Caco-2 (cell line): Measurements from ENCODE around the gene MTA1. TPM values are rescaled to one million over a fixed set of nuclear protein-coding genes. Genes with fewer than 3 reads are reported as not detected.

ENCODE experiments used
- BruUV-seq: library from RNA; stranded (reverse); fragments of 400-500 nt; replicated peaks from 2 replicates; lab custom pipeline; 2021; lab: Mats Ljungman, UMichigan
- CTCF ChIA-PET: fragments of 300-600 bp; sonication (Branson Sonifier 250); formaldehyde crosslinking; loops from one replicate; lab custom pipeline; 2022; ENCODE audit warnings: antibody characterized with exemption; lab: Charles Lee
- POLR2A ChIA-PET: fragments of 300-600 bp; sonication (Branson Sonifier 250); formaldehyde crosslinking; loops from one replicate; lab custom pipeline; 2022; ENCODE audit warnings: antibody characterized with exemption; lab: Charles Lee
- DNase-seq, 2 experiments: peaks; one replicate each; pipeline versions ENCODE4 v3.0.0 to v3.0.0-alpha.2; 2020 to 2022
- H3K27me3 ChIP-seq: replicated peaks from 2 replicates; pipeline ENCODE4 v1.6.0; 2011; ENCODE audit warnings: low read length; ENCODE audit not compliant: control insufficient read depth, insufficient read depth
- H3K36me3 ChIP-seq: 2 replicates; pipeline ENCODE4 v1.5.1; 2011; ENCODE audit warnings: low read length; ENCODE audit not compliant: control insufficient read depth, insufficient read depth
- H3K4me1 ChIP-seq: fragments of 250-450 bp; sonication (Bioruptor Pico); 2 replicates; pipeline ENCODE4 v1.5.1; 2020; ENCODE audit warnings: mild to moderate bottlenecking
- H3K4me3 ChIP-seq: 2 replicates; pipeline ENCODE4 v1.5.1; 2011; ENCODE audit warnings: low read depth, mild to moderate bottlenecking, control low read depth, low read length
- H3K9me3 ChIP-seq: fragments of 250-450 bp; sonication (Bioruptor Pico); 2 replicates; pipeline ENCODE4 v1.5.1; 2020; ENCODE audit warnings: mild to moderate bottlenecking, moderate library complexity
- H3K27ac Mint-ChIP-seq: one replicate; pipeline ENCODE4 v1.8.0; 2022; ENCODE audit warnings: mixed read lengths; ENCODE audit not compliant: unreplicated experiment
- H3K27me3 Mint-ChIP-seq: one replicate; pipeline ENCODE4 v1.8.0; 2022; ENCODE audit warnings: mixed read lengths; ENCODE audit not compliant: insufficient read depth, unreplicated experiment
- H3K36me3 Mint-ChIP-seq: one replicate; pipeline ENCODE4 v1.8.0; 2022; ENCODE audit warnings: mild to moderate bottlenecking, mixed read lengths; ENCODE audit not compliant: insufficient read depth, unreplicated experiment
- H3K4me1 Mint-ChIP-seq: one replicate; pipeline ENCODE4 v1.8.0; 2022; ENCODE audit warnings: low read depth, mixed read lengths; ENCODE audit not compliant: unreplicated experiment
- H3K4me3 Mint-ChIP-seq: one replicate; pipeline ENCODE4 v1.8.0; 2022; ENCODE audit warnings: mild to moderate bottlenecking, moderate library complexity, mixed read lengths; ENCODE audit not compliant: unreplicated experiment
- H3K9me3 Mint-ChIP-seq: one replicate; pipeline ENCODE4 v1.8.0; 2022; ENCODE audit warnings: mixed read lengths; ENCODE audit not compliant: unreplicated experiment
- intact Hi-C: fragments of 100-400 bp; cut with micrococcal nuclease; formaldehyde crosslinking; loops from one replicate; pipeline ENCODE4 v1.10.0; 2022; ENCODE audit not compliant: unreplicated experiment
- total RNA-seq: library from RNA; stranded (reverse); gene quantifications from 2 replicates; pipeline ENCODE4 v1.2.3, GENCODE V29; 2022
- TF ChIP-seq, protein P1 (sequence below), 2 experiments: fragments of 200-600 bp in 1 of 2; IDR thresholded peaks; 1 replicate in 1 of 2; 2 replicates in 1 of 2; pipeline versions ENCODE4 v1.5.1 to v1.8.0; 2011 to 2022; ENCODE audit warnings: antibody characterized with exemption in 1 of 2, control low read depth in 1 of 2, inconsistent platforms in 1 of 2, low read depth in 1 of 2, low read length in 1 of 2, mild to moderate bottlenecking in 1 of 2, moderate library complexity in 1 of 2; ENCODE audit not compliant: insufficient read depth in 1 of 2, severe bottlenecking in 1 of 2, unreplicated experiment in 1 of 2

MTA1 gene
- total RNA-seq, 1 experiment from 2014 or later, result 167 TPM

DNA sequence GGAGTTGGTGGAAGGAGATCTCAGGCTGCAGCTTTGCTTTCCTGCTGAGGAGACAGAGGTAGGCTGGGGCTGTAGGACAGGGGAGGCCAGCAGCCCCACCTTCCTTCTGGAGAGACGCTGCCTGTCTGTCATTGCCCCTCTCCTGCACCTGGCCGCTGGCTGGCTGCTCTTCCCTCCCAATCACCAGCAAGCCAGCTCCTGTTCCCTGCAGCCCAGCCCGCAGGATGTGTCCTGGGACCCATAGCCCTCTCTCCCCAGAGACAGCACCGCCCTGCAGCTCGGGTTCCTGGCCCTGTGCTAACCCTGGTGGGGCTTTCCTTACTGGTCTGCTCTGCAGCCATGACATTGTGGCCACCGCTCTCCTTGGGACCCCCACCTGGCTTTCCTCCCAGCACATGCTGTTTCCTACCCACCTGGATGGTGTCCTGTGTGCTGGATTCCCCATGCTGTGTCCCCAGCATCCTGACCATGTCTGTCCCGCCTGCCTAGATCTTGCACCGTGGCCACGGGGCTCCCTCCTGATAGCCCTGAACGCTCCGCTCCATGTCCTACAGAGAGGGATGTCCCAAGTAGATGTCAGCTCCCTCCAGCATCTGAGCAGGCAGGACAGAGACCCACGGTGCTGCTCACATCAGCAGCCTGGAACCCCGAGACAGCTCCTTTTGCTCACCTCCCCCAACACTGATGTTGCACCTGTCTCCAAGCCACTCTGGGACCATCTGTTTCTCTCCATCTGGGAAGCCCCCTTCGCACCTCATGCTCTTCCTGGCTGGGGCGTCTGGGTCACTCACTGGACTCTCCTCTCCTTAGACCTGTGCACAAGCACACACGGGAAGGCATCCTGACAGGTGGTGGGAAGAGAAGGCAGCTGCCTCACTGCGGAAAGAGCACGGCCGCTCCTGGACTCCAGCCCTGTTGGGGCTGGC, 1.1 kb upstream of the MTA1 start:
- peaks cover 10% of the 10 kb centered on the region for H3K4me1 Mint-ChIP-seq
- peak overlapping the region; percentile 79 for H3K4me3 ChIP-seq
- H3K4me3 Mint-ChIP-seq, result peak overlapping the region; percentile 80
- H3K36me3 Mint-ChIP-seq, result peaks cover 23% of the 10 kb centered on the region
- intact Hi-C loops, result no loop called here
- H3K27me3 Mint-ChIP-seq, result no peaks in the 10 kb centered on the region
- no peaks in the 10 kb centered on the region for H3K27me3 ChIP-seq
- DNase-seq, result no peak
- ChIA-PET CTCF (interaction anchor here (0.7 kb wide), 1 partner anchor 72 kb away, joined by 3 read pairs; no protein-coding TSS in a partner anchor), POLR2A (no interaction called here)
- H3K36me3 ChIP-seq, result no peaks in the 10 kb centered on the region; the same call in 1 of the 2 replicates
- no peaks in the 10 kb centered on the region for H3K9me3 ChIP-seq
- peaks cover 24% of the 10 kb centered on the region for H3K4me1 ChIP-seq
- H3K27ac Mint-ChIP-seq, result peak overlapping the region; percentile 75
- no TSS peak for BruUV-seq
- TF ChIP-seq, protein P1, sequence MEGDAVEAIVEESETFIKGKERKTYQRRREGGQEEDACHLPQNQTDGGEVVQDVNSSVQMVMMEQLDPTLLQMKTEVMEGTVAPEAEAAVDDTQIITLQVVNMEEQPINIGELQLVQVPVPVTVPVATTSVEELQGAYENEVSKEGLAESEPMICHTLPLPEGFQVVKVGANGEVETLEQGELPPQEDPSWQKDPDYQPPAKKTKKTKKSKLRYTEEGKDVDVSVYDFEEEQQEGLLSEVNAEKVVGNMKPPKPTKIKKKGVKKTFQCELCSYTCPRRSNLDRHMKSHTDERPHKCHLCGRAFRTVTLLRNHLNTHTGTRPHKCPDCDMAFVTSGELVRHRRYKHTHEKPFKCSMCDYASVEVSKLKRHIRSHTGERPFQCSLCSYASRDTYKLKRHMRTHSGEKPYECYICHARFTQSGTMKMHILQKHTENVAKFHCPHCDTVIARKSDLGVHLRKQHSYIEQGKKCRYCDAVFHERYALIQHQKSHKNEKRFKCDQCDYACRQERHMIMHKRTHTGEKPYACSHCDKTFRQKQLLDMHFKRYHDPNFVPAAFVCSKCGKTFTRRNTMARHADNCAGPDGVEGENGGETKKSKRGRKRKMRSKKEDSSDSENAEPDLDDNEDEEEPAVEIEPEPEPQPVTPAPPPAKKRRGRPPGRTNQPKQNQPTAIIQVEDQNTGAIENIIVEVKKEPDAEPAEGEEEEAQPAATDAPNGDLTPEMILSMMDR (IDR thresholded peaks at IDR 0.05; ENCODE audit: insufficient read depth in 1 of 2, low read depth in 1 of 2, low read length in 1 of 2, severe bottlenecking in 1 of 2, unreplicated experiment in 1 of 2), result no peak
- H3K9me3 Mint-ChIP-seq, result no peaks in the 10 kb centered on the region

DNA sequence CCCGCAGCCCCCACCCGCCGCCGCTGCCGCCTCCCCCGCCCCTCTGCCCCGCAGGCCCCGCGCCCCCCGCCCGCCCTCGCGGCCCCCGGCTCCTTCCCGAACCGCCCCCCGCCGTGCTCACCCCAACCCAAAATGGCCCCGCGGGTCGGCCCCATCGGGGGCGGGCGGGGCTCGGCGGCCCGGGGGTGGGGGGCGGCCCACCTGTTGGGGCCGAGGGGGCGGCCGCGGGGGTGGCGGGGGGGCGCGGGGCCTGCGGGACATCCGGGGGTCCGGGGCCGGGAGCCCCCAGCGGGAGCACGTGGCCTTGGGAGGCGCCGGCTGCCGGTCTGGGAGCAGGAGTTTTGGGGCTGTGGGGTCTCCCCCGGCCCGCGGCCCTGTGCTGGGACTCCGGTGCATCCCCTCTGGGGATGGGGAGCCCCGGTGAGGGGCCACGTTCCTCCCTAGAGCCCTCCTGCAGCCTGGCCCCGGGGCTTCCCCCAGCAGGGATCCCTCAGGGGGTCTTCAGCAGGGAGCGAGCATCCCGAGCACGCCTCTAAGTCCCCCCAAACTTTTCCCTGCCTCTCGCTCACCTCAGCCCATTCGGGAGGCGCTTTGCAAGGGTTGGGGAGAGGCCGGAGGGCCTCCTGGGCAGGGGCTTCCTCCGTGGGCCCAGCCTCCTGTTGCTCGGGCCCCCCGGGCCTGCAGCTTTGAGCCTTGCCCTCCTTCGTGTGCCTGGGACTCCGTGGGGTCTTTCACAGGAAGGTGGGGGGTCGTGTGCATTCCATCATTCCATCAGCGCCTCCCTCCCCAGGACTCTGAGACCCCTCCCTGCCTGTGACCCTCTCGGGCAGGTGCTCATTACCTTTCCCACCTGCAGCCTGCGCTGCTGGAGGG, 710 bp downstream of the MTA1 start:
- peaks cover 1% of the 10 kb centered on the region for H3K36me3 ChIP-seq
- H3K9me3 ChIP-seq, result no peaks in the 10 kb centered on the region
- TF ChIP-seq, protein P1 (IDR thresholded peaks at IDR 0.05; ENCODE audit: insufficient read depth in 1 of 2, low read depth in 1 of 2, low read length in 1 of 2, severe bottlenecking in 1 of 2, unreplicated experiment in 1 of 2), result no peak
- peak overlapping the region; percentile 79 for H3K4me3 ChIP-seq
- no peaks in the 10 kb centered on the region for H3K9me3 Mint-ChIP-seq
- intact Hi-C loops, result no loop called here
- peaks cover 38% of the 10 kb centered on the region for H3K36me3 Mint-ChIP-seq
- H3K4me1 ChIP-seq, result peaks cover 24% of the 10 kb centered on the region
- H3K4me3 Mint-ChIP-seq, result peak overlapping the region; percentile 88
- CTCF ChIA-PET, result no interaction called here
- no TSS peak for BruUV-seq
- no peaks in the 10 kb centered on the region for H3K27me3 Mint-ChIP-seq
- H3K4me1 Mint-ChIP-seq, result peaks cover 10% of the 10 kb centered on the region
- peak overlapping the region; percentile 91 for H3K27ac Mint-ChIP-seq
- POLR2A ChIA-PET, result no interaction called here
- no peak for DNase-seq
- H3K27me3 ChIP-seq, result no peaks in the 10 kb centered on the region
